H1 (cell line): ENCODE measurements around the gene ZNF618.

ENCODE experiments used
- ATF3 ChIP-seq: IDR thresholded peaks from 2 replicates; pipeline ENCODE4 v1.6.1; 2011; ENCODE audit warnings: low read depth, mild to moderate bottlenecking, low read length; ENCODE audit not compliant: insufficient read depth
- BACH1 ChIP-seq: IDR thresholded peaks from 2 replicates; pipeline ENCODE4 v1.6.1; 2012; ENCODE audit warnings: low read length, improper control_type of control experiment
- EZH2 ChIP-seq: fragments of 200-600 bp; sonication (generic); IDR thresholded peaks from 2 replicates; pipeline ENCODE4 v1.7.1; 2012; ENCODE audit warnings: low read depth, mild to moderate bottlenecking, moderate library complexity, low read length, inconsistent platforms; ENCODE audit not compliant: severe bottlenecking
- POU5F1 ChIP-seq: IDR thresholded peaks from 2 replicates; pipeline ENCODE4 v1.6.1; 2011; ENCODE audit warnings: low read depth, mild to moderate bottlenecking, low read length, moderate library complexity

DNA sequence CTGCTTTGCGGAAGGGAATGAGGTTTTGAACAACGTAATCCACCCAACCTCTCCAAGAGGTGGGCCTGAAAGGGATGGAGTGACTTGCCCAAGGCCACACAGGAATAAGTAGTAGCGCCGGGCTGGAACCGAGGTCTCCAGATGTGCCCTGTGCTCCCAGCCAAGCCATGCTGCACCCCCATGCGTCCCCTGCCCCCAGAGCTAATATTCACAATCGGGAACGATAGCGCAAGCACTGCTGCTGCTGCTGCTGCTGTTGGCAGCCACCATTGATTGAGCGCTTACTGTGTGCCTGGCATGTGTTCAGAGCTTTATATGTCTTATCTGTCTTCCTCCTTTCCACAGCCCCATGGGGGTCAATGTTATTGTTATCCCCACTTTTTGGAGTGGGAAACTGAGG, 158.1 kb downstream of the ZNF618 start:
- TF ChIP-seq BACH1, result no peak
- TF ChIP-seq EZH2, result no peak
- TF ChIP-seq POU5F1, result no peak
- TF ChIP-seq ATF3, result no peak
